HG02571 (cell line): Measurements from ENCODE around the gene CFAP58.

ENCODE experiments used
- ATAC-seq: cut with Tn5 transposase; IDR thresholded peaks from one replicate; pipeline ENCODE4 v1.9.1; 2021; ENCODE audit warnings: mild to moderate bottlenecking, moderate library complexity; ENCODE audit not compliant: unreplicated experiment

The CFAP58 gene

GRCh38 chr10:104472957-104473745 lies 119.5 kb downstream of the CFAP58 start:
- no peak for ATAC-seq

DNA sequence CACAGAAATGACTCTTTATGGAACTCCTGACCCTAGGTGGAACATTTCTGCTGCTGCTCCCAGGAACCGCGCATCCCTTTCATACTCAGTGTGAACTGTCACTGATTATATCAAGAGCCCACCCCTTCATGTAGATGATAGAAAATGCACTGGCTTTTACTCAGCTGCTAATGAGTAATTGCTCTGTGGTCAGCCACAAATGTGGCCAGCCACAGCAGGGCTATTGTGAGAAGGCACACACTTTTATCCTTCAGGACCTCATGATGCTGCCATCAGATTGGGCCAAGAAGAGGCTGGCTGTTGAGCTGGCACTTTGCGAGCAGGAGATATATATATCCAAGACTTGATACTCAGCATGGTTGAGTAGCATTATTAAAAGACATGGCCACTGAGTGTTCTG lies 124.7 kb downstream of the CFAP58 start:
- no peak for ATAC-seq

GRCh38 chr10:104479906-104480593 lies 126.4 kb downstream of the CFAP58 start:
- no peak for ATAC-seq

GRCh38 chr10:104480797-104481196 lies 127.2 kb downstream of the CFAP58 start:
- no peak for ATAC-seq

- no peak for ATAC-seq
Observed at GRCh38 chr10:104483582-104483981, 129.9 kb downstream of the CFAP58 start.

DNA sequence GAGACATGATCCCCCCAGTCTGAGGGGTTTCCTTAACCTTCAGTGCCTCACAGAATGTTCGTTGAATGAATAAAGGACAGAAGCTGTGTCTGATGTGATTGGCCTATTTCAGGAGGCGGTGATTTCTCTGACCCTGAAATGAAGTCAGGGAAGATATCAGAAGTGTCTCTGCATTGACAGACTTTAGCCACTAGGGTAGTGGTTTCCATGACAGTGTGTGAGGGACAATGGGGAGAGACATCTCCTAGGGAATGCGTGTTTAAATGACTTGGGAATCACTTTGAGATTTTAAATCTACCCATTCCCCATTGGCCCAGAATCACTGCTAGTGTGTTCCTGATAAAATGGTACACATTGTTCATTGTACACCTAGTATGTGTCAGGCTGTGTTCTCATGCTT lies 132.0 kb downstream of the CFAP58 start:
- ATAC-seq, result no peak

DNA sequence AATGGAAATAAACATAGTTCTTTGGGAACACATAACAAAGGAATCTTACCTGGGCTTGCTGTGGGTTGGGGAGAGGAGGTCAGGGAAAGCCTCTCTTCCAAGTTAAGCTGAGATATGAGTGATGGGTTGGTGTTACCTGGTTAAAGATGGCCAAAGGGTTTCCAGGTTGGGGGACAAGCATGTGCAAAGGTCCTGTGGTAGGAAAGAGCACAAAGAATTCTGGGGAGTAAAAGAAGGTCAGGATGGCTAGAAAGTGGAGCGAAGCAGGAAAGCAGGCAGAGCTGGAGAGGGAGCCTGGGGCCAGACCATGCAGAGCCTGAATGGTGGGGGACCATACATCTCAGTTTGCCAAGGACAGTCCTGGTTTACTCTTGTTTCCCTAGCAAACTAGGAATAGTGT lies 133.2 kb downstream of the CFAP58 start:
- no peak for ATAC-seq

- ATAC-seq, result no peak
Observed at GRCh38 chr10:104487794-104488438, 134.3 kb downstream of the CFAP58 start.

DNA sequence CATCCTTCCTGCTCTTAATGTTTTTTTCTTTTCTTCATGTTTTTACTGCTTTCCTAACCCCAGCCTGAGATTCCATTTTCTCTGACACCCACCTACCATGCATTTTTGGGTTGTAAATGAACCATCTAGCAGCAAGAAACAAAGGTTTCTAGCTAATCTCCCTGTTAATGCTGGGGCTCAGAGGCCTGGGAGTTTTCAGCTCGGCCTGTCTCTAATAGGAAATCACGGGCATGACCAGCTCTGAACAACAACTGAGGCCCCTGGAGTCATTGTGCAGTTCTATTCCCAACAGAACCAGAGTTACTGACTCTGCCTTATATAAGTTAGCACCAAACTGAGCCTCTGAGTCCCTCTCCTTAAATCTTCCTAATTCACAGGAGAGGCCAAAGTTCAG lies 134.8 kb downstream of the CFAP58 start:
- ATAC-seq, result no peak

GRCh38 chr10:104492329-104492940 lies 138.8 kb downstream of the CFAP58 start:
- no peak for ATAC-seq

DNA sequence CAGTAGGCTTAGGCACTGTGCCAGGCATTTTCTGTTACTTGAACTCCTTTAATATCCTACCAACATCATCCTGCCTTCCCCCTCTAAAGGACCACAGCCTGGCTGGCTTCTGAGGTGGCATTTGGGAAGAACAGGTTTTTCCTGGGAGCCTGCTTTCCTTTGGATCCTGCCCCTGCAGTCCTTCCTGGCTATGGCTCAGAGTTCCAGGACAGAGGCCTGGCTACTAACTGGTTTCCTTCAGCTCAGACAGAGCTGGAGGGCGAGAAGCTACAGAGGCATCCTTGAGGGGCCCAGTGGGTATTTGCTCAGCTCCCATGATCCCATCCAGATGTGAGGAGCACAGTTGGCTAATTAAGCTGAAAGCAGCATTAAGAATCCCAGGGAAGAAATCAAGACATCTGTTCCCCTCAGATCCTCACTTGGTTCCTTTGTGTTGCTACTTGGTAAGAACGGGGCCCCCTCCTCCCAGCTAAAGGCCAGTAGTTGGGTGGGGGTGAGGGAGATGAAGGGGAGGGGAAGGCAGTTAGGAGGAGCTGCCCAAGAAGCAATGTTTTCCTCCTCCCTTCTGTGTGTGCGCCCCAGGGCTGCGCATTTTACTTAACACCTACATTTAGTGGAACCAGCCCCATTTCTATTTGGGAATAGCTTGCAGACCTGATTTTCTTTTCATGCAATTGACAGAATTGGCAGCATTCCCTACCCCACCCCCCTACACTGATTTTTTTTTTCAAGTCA lies 144.9 kb downstream of the CFAP58 start:
- no peak for ATAC-seq

- ATAC-seq, result no peak
Observed at GRCh38 chr10:104501449-104501848, 147.8 kb downstream of the CFAP58 start.

- ATAC-seq, result no peak
Observed at GRCh38 chr10:104501864-104502579, 148.4 kb downstream of the CFAP58 start.

DNA sequence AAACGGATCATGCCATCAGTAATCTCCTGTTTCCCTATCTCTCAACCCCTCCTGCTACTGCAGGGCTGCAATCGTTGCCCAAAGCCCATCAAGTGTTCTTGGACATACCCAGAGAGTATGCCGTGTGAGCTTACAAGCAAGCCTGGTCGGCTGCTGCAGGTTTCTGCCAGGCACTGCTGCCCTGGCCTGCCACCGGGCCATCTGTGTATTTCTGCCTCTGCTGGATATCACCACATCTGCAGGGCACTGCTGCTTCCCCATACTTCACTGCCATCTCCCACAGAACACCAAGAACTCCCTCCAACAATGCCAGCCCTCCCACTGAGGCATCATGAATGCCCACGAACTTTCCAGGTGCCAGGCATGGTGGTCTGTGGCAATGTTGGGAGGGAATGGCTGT lies 149.3 kb downstream of the CFAP58 start:
- no peak for ATAC-seq
